ENCODE data around the gene EP400.
"Not testable (repeated sequence)": the region's sequence is repeated elsewhere in the genome, so short reads cannot be mapped to it uniquely, and the experiment has no call there.

Gene EP400

DNA sequence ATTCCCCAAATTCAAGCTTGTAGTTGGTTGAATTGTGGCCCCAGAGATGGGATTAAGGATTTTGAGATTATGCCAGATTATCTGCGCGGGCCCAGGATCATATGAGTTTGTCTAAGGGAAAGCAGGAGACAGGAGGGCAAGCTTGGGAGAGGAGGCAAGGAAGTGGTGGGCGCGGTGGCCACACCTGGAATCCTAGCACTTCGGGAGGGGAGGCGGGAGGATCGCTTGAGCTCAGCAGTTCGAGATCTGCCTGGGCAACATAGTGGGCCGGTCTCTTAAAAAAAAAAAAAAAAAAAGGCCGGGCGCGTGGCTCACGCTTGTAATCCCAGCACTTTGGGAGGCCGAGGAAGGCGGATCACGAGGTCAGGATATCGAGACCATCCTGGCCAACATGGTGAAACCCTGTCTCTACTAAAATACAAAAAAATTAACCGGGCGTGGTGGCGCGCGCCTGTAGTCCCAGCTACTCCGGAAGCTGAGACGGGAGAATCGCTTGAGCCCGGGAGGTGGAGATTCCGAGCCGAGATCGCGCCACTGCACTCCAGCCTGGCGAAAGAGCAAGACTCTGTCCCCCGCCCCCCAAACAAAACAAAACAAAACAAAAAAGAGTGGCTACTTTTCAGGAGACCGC is 21.5 kb upstream of the EP400 start:
- no peak for DNase-seq (ENCODE audit: low read depth)

- DNase-seq (ENCODE audit: low read depth): peak; percentile 80
Measured at GRCh38 chr12:131928711-131929580, 20.8 kb upstream of the EP400 start, which contains the start of gene PUS1. PUS1 (plus strand) TSS chr12:131929276; CDS start chr12:131929723, 447 bp downstream.

- DNase-seq (ENCODE audit: low read depth): no peak
Measured at GRCh38 chr12:131929581-131930456, 19.9 kb upstream of the EP400 start.

GRCh38 chr12:131930510-131930909 is 19.2 kb upstream of the EP400 start:
- no peak for DNase-seq (ENCODE audit: low read depth)

DNA sequence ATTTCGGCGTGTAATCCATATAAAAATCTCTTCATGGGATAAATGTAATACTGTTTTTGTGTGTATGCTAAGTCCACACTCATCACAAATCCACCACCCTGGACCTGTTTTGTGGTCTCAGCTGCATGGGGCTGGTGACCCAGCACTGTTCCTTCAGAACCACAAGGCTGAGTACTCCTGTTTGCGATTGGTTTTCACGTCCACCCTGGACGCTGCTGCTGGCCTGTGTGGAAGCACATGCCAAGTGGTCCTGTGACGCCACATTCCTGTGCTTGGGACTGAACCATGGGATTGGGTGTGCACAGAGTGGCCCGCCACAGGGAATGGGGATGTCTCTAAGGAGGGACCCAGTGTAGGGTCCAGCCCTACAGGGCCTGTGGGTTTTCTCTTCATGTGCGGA is 16.4 kb upstream of the EP400 start:
- DNase-seq (ENCODE audit: low read depth): no peak

DNA sequence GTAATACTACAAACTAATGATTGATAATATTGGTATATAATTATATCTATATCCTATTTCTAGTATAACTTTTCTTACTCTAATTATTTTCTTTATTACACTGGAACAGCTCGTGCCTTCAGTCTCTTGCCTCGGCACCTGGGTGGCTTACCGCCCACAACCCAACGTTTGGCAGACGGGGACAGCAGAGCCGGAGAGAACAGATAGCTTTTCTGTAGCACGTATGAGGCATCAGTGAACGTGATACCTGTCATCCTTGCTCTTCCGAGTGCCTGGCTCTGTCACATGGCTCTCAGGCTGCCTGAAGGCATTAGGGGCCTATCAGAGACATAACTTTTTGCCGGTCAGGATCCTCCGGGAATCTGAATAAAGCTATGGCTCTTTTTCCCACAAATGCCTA is 15.2 kb upstream of the EP400 start:
- DNase-seq (ENCODE audit: low read depth): no peak

GRCh38 chr12:131938082-131938481 is 11.7 kb upstream of the EP400 start:
- DNase-seq (ENCODE audit: low read depth): no peak

DNA sequence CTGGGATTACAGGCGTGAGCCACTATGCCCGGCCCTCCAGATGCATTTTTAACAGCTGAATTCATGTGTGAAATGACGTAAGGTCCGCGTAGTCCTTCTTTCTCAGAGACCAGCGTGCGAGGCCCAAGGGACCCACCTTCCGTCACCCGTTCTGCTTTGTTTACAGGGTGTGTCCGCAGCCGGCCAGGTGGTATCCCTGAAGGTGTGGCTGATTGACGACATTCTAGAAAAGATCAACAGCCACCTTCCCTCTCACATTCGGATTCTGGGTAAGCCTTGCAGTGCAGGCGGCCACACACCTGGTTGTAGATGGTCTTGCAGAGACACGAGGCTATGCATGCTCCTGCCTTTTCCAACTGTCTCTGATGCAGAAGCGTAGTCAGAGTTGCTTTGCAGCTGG is 10.7 kb upstream of the EP400 start:
- no peak for DNase-seq (ENCODE audit: low read depth)

- no peak for DNase-seq (ENCODE audit: low read depth)
Measured at GRCh38 chr12:131940141-131940547, 9.6 kb upstream of the EP400 start.

- DNase-seq (ENCODE audit: low read depth): no peak
Measured at GRCh38 chr12:131941116-131941986, 8.4 kb upstream of the EP400 start.

- DNase-seq (ENCODE audit: low read depth): no peak
Measured at GRCh38 chr12:131941987-131942341, 7.8 kb upstream of the EP400 start.

- DNase-seq (ENCODE audit: low read depth): no peak
Measured at GRCh38 chr12:131942671-131943070, 7.1 kb upstream of the EP400 start.

DNA sequence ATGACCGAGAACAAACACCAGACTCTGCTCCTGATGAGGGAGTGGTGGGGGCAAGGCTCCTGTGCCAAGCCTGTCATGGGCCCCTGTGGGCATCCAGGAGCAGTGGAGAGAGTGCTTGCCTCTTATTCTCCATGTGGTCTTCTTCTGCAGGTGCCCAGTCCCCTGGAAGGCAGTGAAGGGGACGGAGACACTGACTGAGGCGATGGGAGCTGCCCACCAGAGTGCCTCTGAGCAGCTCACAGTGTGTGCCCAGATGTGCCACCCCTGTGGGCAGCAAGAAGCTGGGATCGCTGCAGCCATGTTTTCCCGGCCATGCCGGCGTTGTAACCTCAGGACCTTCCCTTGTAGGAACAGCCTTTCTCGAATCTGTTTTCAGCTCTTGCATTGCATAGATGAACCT is 6.4 kb upstream of the EP400 start:
- DNase-seq (ENCODE audit: low read depth): no peak

GRCh38 chr12:131943876-131944275 is 5.9 kb upstream of the EP400 start:
- DNase-seq (ENCODE audit: low read depth): no peak

DNA sequence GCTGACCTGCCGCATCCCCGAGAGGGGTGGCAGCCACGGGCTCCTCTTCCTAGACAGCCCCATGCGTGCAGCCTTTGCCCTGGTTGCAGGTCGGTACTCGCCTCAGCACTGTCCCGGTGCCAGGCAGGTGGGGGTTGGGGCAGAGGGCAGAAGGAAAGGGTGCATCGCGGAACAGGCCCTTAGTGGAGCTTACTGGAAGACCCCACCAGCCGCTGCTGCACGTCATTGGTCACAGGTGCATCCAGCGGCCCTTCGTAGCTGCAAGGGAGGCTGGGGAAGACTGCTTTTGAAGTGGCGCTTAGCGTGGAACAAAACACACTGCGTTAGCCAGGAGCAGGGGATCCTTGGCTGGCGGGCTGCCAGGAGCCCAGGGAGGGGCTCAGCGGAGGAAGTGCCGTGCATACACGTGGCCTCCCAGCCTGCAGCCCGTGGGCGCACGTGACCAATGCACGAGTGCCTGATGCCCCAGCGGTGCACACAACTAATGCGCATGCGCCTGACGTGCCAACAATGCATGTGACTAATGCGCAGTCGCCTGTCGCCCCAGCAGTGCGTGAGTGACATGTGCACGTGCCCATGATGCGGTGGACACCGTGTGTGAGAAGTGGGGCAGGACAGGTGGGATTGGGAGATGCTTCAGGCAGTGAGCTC is 5.0 kb upstream of the EP400 start:
- no peak for DNase-seq (ENCODE audit: low read depth)

GRCh38 chr12:131946757-131947156 is 3.0 kb upstream of the EP400 start:
- DNase-seq (ENCODE audit: low read depth): no peak

- no peak for DNase-seq (ENCODE audit: low read depth)
Measured at GRCh38 chr12:131947482-131948027, 2.2 kb upstream of the EP400 start.

DNA sequence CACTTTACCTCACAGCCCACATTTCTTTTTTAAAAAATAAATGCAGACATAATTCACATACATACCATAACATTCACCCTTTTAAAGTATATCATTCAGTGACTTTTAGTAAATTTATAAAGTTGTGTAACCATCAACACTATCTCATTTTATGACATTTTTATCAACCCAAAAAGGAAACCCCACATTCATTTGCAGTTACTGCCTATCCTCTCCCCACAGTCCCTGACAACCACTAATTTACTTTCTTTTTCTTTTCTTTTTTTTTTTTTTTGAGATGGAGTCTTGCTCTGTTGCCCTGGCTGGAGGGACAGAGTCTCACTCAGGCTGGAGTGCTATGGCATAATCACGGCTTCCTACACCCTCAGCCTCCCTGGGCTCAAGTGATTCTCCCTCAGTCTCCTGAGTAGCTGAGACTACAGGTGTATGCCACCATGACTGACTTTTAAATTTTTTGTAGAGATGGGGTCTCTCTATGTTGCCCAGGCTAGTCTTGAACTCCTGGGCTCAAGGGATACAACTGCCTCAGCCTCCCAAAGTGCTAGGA is 1.5 kb upstream of the EP400 start:
- no peak for DNase-seq (ENCODE audit: low read depth)

DNA sequence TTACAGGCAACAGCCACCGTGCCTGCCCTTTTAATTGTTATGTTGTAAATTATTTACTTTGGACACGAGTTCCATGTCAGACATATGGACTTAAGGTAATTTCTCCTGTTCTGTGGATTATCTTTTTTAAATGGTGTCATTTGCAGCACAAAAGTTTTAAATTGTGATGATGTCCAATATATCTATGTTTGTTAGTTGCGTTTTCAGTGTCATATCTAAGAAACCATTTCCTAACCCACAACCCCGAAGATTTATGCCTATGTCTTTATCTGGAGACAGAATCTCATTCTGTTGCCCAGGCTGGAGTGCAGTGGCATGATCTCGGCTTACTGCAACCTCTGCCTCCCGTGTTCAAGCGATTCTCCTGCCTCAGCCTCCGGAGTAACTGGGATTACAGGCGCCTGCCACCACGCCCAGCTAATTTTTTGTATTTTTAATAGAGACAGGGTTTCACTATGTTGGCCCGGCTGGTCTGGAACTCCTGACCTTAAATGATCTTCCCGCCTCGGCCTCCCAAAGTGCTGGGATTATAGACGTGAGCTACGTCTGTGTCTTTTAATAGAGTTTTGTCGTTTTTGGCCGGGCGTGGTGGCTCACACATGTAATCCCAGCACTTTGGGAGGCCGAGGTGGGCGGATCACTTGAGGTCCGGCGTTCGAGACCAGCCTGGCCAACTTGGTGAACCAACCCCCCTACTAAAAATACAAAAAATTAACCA is 870 bp upstream of the EP400 start:
- DNase-seq (ENCODE audit: low read depth): not testable (repeated sequence)

Data from stimulated activated CD8-positive, alpha-beta memory T cell treated with anti-CD3 and anti-CD28 coated beads, Interleukin-15, amount 100 ng/mL, for 24 hours (primary cell).